NOMO-1 treated with DMSO at 0.1 percent for 48 hours (cell line): ENCODE results near the gene LRRC43.
"Not testable (repeated sequence)": the region's sequence is repeated elsewhere in the genome, so short reads cannot be mapped to it uniquely, and the experiment has no call there.

Experiments used
- DNase-seq: peaks from one replicate; lab custom pipeline; 2025; ENCODE audit not compliant: unreplicated experiment; lab: John Stamatoyannopoulos, UW

LRRC43 gene

GRCh38 chr12:122190842-122191668, 8.1 kb downstream of the LRRC43 start:
- peak; percentile 29 for DNase-seq

GRCh38 chr12:122192441-122192840, 9.5 kb downstream of the LRRC43 start:
- DNase-seq, result no peak

- DNase-seq, result no peak
Measured at GRCh38 chr12:122194804-122195203, 11.9 kb downstream of the LRRC43 start.

GRCh38 chr12:122195405-122195804, 12.5 kb downstream of the LRRC43 start:
- DNase-seq, result no peak

- peak; percentile 8 for DNase-seq
Measured at GRCh38 chr12:122197612-122197966, 14.7 kb downstream of the LRRC43 start.

GRCh38 chr12:122199484-122200355, 16.8 kb downstream of the LRRC43 start:
- DNase-seq, result no peak

- no peak for DNase-seq
Measured at GRCh38 chr12:122200541-122201175, 17.7 kb downstream of the LRRC43 start.

- DNase-seq, result no peak
Measured at GRCh38 chr12:122201381-122201780, 18.5 kb downstream of the LRRC43 start.

- no peak for DNase-seq
Measured at GRCh38 chr12:122202017-122202416, 19.1 kb downstream of the LRRC43 start.

- not testable (repeated sequence) for DNase-seq
Measured at GRCh38 chr12:122202811-122203210, 19.9 kb downstream of the LRRC43 start.

- DNase-seq, result no peak
Measured at GRCh38 chr12:122203301-122204166, 20.6 kb downstream of the LRRC43 start, which contains the start of gene B3GNT4. Gene B3GNT4 (plus strand): TSS chr12:122203709. CDS start chr12:122204619, 910 bp downstream.

GRCh38 chr12:122204167-122205052, 21.5 kb downstream of the LRRC43 start:
- no peak for DNase-seq

- DNase-seq, result no peak
Measured at GRCh38 chr12:122205053-122205925, 22.4 kb downstream of the LRRC43 start.

- DNase-seq, result no peak
Measured at GRCh38 chr12:122206111-122206881, 23.4 kb downstream of the LRRC43 start.

- DNase-seq, result no peak
Measured at GRCh38 chr12:122206976-122207375, 24.1 kb downstream of the LRRC43 start.

GRCh38 chr12:122207391-122207790, 24.5 kb downstream of the LRRC43 start:
- no peak for DNase-seq

GRCh38 chr12:122208073-122208820, 25.3 kb downstream of the LRRC43 start:
- no peak for DNase-seq
